WTC11 (cell line): Measurements from ENCODE around the gene GPBP1L1. TPM values are rescaled to one million over a fixed set of nuclear protein-coding genes. Genes with fewer than 3 reads are reported as not detected.

ENCODE experiments used
- ATAC-seq: fragments of 200-7000 bp; cut with Tn5 transposase; 2 replicates; pipeline ENCODE4 v1.10.0; 2021; ENCODE audit warnings: mild to moderate bottlenecking, moderate library complexity
- CTCF ChIA-PET: fragments of 300-600 bp; sonication (Branson Sonifier 250); formaldehyde crosslinking; loops from one replicate; lab custom pipeline; 2021; ENCODE audit warnings: antibody characterized with exemption; lab: Charles Lee
- POLR2A ChIA-PET: fragments of 350-600 bp; sonication (Branson Sonifier 250); formaldehyde crosslinking; loops from one replicate; lab custom pipeline; 2021; ENCODE audit warnings: antibody characterized with exemption; lab: Charles Lee
- DNase-seq: peaks from one replicate; pipeline ENCODE4 v3.0.0; 2021; ENCODE audit warnings: low spot score
- H3K27ac Mint-ChIP-seq: 2 replicates; pipeline ENCODE4 v1.8.0; 2021; ENCODE audit warnings: mixed read lengths
- H3K27me3 Mint-ChIP-seq: 2 replicates; pipeline ENCODE4 v1.8.0; 2021; ENCODE audit warnings: low read depth, mild to moderate bottlenecking, moderate library complexity, mixed read lengths
- H3K36me3 Mint-ChIP-seq: 2 replicates; pipeline ENCODE4 v1.8.0; 2021; ENCODE audit warnings: mixed read lengths
- H3K4me1 Mint-ChIP-seq: 2 replicates; pipeline ENCODE4 v1.8.0; 2022; ENCODE audit warnings: mixed read lengths
- H3K4me3 Mint-ChIP-seq: 2 replicates; pipeline ENCODE4 v1.8.0; 2021; ENCODE audit warnings: mild to moderate bottlenecking, moderate library complexity, mixed read lengths
- H3K9me3 Mint-ChIP-seq: 2 replicates; pipeline ENCODE4 v1.8.0; 2021; ENCODE audit warnings: mixed read lengths
- AR ChIP-seq: fragments of 250-450 bp; sonication (Bioruptor Pico); IDR thresholded peaks from 2 replicates; pipeline ENCODE4 v1.9.0; 2021; ENCODE audit warnings: mild to moderate bottlenecking
- CDX4 ChIP-seq: fragments of 250-450 bp; sonication (Bioruptor Pico); IDR thresholded peaks from 2 replicates; pipeline ENCODE4 v1.9.0; 2021; ENCODE audit warnings: moderate library complexity, mild to moderate bottlenecking, inconsistent platforms, borderline replicate concordance
- CREM ChIP-seq: sonication (generic); formaldehyde crosslinking; IDR thresholded peaks from 2 replicates; pipeline ENCODE4 v1.8.1; 2022; ENCODE audit warnings: mild to moderate bottlenecking, missing genetic modification reagents, moderate library complexity
- E2F5 ChIP-seq: sonication (generic); formaldehyde crosslinking; IDR thresholded peaks from 2 replicates; pipeline ENCODE4 v1.8.1; 2022; ENCODE audit warnings: mild to moderate bottlenecking, moderate library complexity, missing genetic modification reagents
- ELF4 ChIP-seq: sonication (generic); formaldehyde crosslinking; IDR thresholded peaks from 2 replicates; pipeline ENCODE4 v1.8.1; 2022; ENCODE audit warnings: low read depth, mild to moderate bottlenecking, moderate library complexity, missing genetic modification reagents
- EMX1 ChIP-seq: fragments of 250-450 bp; sonication (Bioruptor Pico); IDR thresholded peaks from 2 replicates; pipeline ENCODE4 v1.8.0; 2021; ENCODE audit warnings: mild to moderate bottlenecking
- FOXP1 ChIP-seq: sonication (generic); formaldehyde crosslinking; IDR thresholded peaks from 2 replicates; pipeline ENCODE4 v1.8.0; 2022; ENCODE audit warnings: missing genetic modification reagents, mild to moderate bottlenecking, moderate library complexity, borderline replicate concordance
- GTF2I ChIP-seq: fragments of 250-450 bp; sonication (Bioruptor Pico); conservative IDR thresholded peaks from 2 replicates; pipeline ENCODE4 v1.4.0; 2021; ENCODE audit warnings: mild to moderate bottlenecking
- IRF2 ChIP-seq: sonication (generic); formaldehyde crosslinking; IDR thresholded peaks from 2 replicates; pipeline ENCODE4 v1.8.0; 2022; ENCODE audit warnings: low read depth, missing genetic modification reagents, borderline replicate concordance
- JAZF1 ChIP-seq: fragments of 250-450 bp; sonication (Bioruptor Pico); IDR thresholded peaks from 2 replicates; pipeline ENCODE4 v1.9.0; 2021; ENCODE audit warnings: moderate library complexity, mild to moderate bottlenecking, inconsistent platforms
- MAX ChIP-seq: sonication (generic); formaldehyde crosslinking; IDR thresholded peaks from 2 replicates; pipeline ENCODE4 v1.8.0; 2022; ENCODE audit warnings: mild to moderate bottlenecking, missing genetic modification reagents
- NFATC4 ChIP-seq: fragments of 250-450 bp; sonication (Bioruptor Pico); IDR thresholded peaks from 2 replicates; pipeline ENCODE4 v1.9.0; 2021; ENCODE audit warnings: mild to moderate bottlenecking
- NR1H2 ChIP-seq: sonication (generic); formaldehyde crosslinking; IDR thresholded peaks from 2 replicates; pipeline ENCODE4 v1.9.0; 2021; ENCODE audit warnings: mild to moderate bottlenecking, moderate library complexity, missing genetic modification reagents
- PRRX2 ChIP-seq: fragments of 250-450 bp; sonication (Bioruptor Pico); IDR thresholded peaks from 2 replicates; pipeline ENCODE4 v1.8.0; 2021; ENCODE audit warnings: mild to moderate bottlenecking
- SMAD4 ChIP-seq: sonication (generic); formaldehyde crosslinking; IDR thresholded peaks from 2 replicates; pipeline ENCODE4 v1.8.0; 2022; ENCODE audit warnings: mild to moderate bottlenecking, missing genetic modification reagents
- SP1 ChIP-seq: sonication (generic); formaldehyde crosslinking; conservative IDR thresholded peaks from 2 replicates; pipeline ENCODE4 v1.8.1; 2022; ENCODE audit warnings: missing genetic modification reagents
- TP53 ChIP-seq: sonication (generic); formaldehyde crosslinking; IDR thresholded peaks from 2 replicates; pipeline ENCODE4 v1.8.1; 2023; ENCODE audit warnings: mild to moderate bottlenecking, missing genetic modification reagents
- ZNF121 ChIP-seq: sonication (generic); formaldehyde crosslinking; IDR thresholded peaks from 2 replicates; pipeline ENCODE4 v1.8.0; 2023; ENCODE audit warnings: missing genetic modification reagents
- ZNF425 ChIP-seq: fragments of 250-450 bp; sonication (Bioruptor Pico); conservative IDR thresholded peaks from 2 replicates; pipeline ENCODE4 v1.9.0; 2021; ENCODE audit warnings: mild to moderate bottlenecking
- ZNF512 ChIP-seq: sonication (generic); formaldehyde crosslinking; IDR thresholded peaks from 2 replicates; pipeline ENCODE4 v1.8.1; 2022; ENCODE audit warnings: missing genetic modification reagents, borderline replicate concordance
- total RNA-seq: library from RNA; stranded (reverse); gene quantifications from 3 replicates; pipeline ENCODE4 v1.2.3, GENCODE V29; 2021

The GPBP1L1 gene
- total RNA-seq, 1 experiment from 2014 or later, result 126 TPM

- Mint-ChIP-seq H3K4me3 (peak overlapping the region; percentile 95), H3K9me3 (no peaks in the 10 kb centered on the region), H3K27me3 (peaks cover 2% of the 10 kb centered on the region; the same call in 1 of the 2 replicates), H3K4me1 (peaks cover 30% of the 10 kb centered on the region), H3K36me3 (peaks cover 40% of the 10 kb centered on the region), H3K27ac (peak overlapping the region; percentile 53; the same call in 1 of the 2 replicates)
- peak; percentile 87; the same call in 1 of the 2 replicates for TF ChIP-seq ZNF121 (CRISPR knock-in tag)
- TF ChIP-seq MAX (CRISPR knock-in tag), result no peak
- POLR2A ChIA-PET, result no interaction called here
- no peak for ATAC-seq
- DNase-seq, result no peak
- CTCF ChIA-PET, result no interaction called here
Measured at GRCh38 chr1:45586769-45587168, 99.6 kb downstream of the GPBP1L1 start.

GRCh38 chr1:45585496-45586075 lies 100.7 kb downstream of the GPBP1L1 start:
- ATAC-seq, result no peak
- Mint-ChIP-seq H3K36me3 (peaks cover 32% of the 10 kb centered on the region), H3K4me3 (peak overlapping the region; percentile 95), H3K27me3 (peaks cover 2% of the 10 kb centered on the region; the same call in 1 of the 2 replicates), H3K4me1 (peaks cover 30% of the 10 kb centered on the region), H3K9me3 (no peaks in the 10 kb centered on the region), H3K27ac (peak overlapping the region; percentile 98)
- DNase-seq, result no peak
- TF ChIP-seq CREM (CRISPR knock-in tag) (no peak), CDX4 (CRISPR knock-in tag) (no peak), IRF2 (no peak), NFATC4 (CRISPR knock-in tag) (no peak), E2F5 (CRISPR knock-in tag) (no peak), ZNF512 (CRISPR knock-in tag) (no peak), TP53 (CRISPR knock-in tag) (no peak), GTF2I (CRISPR knock-in tag) (no peak), ZNF425 (CRISPR knock-in tag) (no peak), AR (CRISPR knock-in tag) (no peak), FOXP1 (no peak), SP1 (CRISPR knock-in tag) (no peak), PRRX2 (no peak), SMAD4 (CRISPR knock-in tag) (no peak), ELF4 (CRISPR knock-in tag) (no peak), EMX1 (CRISPR knock-in tag) (no peak), JAZF1 (no peak), NR1H2 (CRISPR knock-in tag) (no peak)
- CTCF ChIA-PET, result no interaction called here
- POLR2A ChIA-PET, result interaction anchor here (0.6 to 1.2 kb wide), 5 partner anchors 34 to 1685 kb away, joined by 3 to 7 read pairs (median 3); partner anchors contain the start of gene PRDX1
